Astrocyte (in vitro differentiated cells and primary cell): ENCODE data around the gene ZNF117.
"Not testable (repeated sequence)": the region's sequence is repeated elsewhere in the genome, so short reads cannot be mapped to it uniquely, and the experiment has no call there.

Experiments
- EZH2 ChIP-seq: IDR thresholded peaks from 2 replicates; pipeline ENCODE4 v1.6.1; 2012; ENCODE audit warnings: mild to moderate bottlenecking, low read length, inconsistent platforms; ENCODE audit not compliant: insufficient read depth
- TF ChIP-seq, protein P1 (sequence below): IDR thresholded peaks from 2 replicates; pipeline ENCODE4 v1.5.1; 2011; ENCODE audit warnings: low read depth, mild to moderate bottlenecking, inconsistent platforms, low read length, moderate library complexity; ENCODE audit not compliant: insufficient read depth

GRCh38 chr7:65025023-65025422, 34.2 kb upstream of the ZNF117 start:
- TF ChIP-seq, protein P1, sequence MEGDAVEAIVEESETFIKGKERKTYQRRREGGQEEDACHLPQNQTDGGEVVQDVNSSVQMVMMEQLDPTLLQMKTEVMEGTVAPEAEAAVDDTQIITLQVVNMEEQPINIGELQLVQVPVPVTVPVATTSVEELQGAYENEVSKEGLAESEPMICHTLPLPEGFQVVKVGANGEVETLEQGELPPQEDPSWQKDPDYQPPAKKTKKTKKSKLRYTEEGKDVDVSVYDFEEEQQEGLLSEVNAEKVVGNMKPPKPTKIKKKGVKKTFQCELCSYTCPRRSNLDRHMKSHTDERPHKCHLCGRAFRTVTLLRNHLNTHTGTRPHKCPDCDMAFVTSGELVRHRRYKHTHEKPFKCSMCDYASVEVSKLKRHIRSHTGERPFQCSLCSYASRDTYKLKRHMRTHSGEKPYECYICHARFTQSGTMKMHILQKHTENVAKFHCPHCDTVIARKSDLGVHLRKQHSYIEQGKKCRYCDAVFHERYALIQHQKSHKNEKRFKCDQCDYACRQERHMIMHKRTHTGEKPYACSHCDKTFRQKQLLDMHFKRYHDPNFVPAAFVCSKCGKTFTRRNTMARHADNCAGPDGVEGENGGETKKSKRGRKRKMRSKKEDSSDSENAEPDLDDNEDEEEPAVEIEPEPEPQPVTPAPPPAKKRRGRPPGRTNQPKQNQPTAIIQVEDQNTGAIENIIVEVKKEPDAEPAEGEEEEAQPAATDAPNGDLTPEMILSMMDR, result not testable (repeated sequence)
- not testable (repeated sequence) for TF ChIP-seq EZH2
